Measurements from ENCODE around the gene IL18.
"Not testable (repeated sequence)": the region's sequence is repeated elsewhere in the genome, so short reads cannot be mapped to it uniquely, and the experiment has no call there.

IL18 gene

DNA sequence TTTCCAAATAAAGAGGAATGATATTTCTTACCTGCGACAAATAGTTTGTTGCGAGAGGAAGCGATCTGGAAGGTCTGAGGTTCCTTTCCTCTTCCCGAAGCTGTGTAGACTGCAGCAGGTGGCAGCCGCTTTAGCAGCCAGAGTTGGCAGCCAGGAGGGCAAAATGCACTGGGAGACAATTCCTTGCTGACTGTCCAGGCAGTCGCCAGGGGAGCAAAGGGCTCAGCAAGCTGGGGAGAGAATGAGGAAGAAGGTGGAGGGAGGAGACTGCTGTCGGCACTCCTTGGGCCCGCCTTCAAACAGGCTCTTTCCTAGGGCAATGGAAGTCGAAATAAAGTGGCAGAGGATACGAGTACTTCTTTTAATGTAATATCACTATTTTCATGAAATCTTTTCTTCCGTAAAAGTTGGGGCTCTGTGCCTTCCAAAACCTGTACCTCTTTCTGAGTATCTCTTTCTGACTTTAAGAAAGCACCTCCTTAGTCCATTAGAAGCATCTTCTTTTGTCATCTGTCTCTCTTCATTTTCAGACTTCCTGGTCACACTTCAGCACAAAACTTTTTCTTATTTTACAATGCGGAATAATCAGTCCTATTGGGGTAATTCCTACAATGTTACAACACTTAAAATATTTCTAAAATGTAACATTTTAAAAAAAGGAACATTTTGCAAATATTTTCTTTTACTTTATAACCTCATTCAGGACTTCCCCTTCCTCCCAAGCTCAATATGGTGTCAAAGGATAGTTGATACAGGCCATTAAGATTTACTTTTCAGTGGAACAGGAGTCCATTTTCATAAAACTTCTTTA lies at the start of gene IL18:
Gene IL18 (minus strand): TSS at position 220 of the 811 bp plus-strand sequence. CDS start 9,041 bp downstream, outside the sequence.
- no peak for DNase-seq

DNA sequence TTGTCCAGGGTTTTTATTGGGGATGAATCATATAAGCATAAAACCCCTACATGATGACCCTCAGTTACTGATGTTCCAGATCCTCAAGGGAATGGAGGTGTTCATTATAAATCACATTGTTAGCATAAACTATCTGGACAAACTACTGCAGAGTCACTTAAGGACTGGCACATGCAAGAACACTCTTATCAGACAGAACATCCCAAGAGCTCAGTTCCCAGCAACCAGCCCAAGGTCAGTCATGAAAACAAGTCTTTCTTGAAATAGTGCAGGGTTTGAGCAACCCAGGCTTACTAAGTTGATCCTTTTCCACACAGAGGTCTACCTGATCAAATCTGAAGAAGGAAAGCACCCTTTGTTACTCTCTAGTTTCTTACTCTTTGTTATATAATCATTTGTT lies 48.8 kb upstream of the IL18 start:
- DNase-seq, result no peak

DNA sequence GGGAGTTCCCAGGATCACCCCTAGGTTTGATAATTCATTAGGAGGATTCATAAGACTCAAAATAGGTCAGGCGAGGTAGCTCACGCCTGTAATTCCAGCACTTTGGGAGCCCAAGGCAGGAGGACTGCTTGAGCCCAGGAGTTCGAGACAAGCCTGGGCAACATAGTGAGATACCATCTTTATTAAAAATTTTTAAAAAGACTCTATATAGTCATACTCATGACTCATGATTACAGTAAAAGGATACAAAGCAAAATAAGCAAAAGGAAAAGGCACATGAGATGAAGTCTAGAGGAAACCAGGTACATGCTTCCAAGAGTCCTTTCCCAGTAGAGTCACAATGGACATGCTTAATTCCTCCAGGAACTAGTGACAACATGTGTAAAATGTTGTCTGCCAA lies 48.4 kb upstream of the IL18 start:
- no peak for DNase-seq

DNA sequence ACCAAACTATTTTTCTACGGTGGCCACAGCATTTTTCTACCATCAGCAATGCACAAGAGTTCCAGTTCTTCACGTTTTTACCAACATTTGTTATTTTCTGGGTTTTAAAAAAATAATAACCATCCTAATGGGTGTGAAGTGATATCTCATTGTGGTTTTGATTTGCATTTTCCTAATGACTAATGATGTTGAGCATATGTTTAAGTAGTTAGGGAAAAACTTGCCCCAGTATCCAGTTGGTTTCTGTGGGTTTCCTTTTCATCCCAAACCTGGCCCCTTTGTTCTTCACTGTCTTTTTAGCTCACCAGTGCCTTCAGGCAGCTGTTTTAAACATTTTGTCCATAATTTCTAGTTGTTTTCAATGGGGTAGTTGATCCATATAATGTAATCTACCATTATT lies 47.6 kb upstream of the IL18 start:
- no peak for DNase-seq

DNA sequence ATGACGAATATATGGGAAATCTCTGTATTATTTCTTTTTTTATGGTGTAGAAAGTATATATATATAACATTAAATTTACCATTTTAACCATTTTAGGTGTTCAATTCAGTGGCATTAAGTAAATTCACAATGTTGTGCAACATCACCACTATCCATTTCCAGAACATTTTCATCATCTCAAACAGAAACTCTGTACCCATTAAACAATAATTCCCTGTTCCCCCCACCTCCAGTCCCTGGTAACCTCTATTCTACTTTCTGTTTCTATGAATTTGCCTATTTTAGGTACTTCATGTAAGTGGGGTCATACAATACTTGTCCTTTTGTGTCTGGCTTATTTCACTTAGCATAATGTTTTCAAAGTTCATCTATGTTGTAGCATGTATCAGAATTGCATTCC lies 47.0 kb upstream of the IL18 start:
- no peak for DNase-seq

DNA sequence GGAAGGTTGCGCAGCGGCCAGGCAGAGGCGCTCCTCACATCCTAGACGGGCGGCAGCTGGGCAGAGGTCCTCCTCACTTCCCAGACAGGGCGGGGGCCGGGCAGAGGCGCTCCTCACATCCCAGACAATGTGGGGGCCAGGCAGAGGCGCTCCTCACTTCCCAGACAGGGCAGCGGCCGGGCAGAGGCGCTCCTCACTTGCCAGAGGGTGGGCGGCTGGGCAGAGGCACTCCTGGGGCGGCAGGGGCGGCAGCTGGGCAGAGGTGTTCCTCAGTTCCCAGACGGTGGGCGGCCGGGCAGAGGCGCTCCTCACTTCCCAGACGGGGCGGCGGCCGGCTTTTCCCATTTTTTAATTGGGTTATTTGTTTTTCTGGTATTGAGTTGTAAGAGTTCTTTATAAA lies 42.2 kb upstream of the IL18 start:
- no peak for DNase-seq

DNA sequence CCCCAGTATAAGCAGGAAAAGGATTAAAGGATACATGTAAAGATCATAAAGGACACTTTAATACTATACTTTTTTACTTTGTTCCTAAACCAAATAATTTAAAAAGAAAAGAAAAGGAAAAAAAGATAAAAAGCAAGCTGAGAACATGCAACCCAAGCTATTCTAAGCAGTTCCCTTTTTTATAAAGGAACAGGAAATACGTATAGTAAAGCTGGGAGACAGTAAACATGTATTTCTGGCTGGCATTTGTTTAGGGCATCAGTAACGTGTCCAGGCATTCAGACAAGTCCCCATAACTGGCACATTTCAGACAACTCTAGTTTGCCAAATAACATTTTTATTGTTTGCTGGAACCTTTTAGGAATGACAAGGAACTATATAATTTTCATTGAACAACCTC lies 36.4 kb upstream of the IL18 start:
- no peak for DNase-seq

DNA sequence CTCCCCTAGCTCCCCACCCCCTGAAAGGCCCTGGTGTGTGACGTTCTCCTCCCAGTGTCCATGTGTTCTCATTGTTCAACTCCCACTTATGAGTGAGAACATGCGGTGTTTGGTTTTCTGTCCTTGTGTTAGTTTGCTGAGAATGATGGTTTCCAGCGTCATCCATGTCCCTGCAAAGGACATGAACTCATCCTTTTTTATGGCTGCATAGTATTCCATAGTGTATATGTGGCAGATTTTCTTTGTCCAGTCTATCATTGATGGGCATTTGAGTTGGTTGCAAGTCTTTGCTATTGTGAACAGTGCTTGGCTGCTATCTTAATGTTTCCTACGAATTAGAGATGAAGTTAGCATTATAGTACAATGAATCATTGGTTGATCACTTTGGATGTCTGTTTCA lies 35.2 kb upstream of the IL18 start:
- DNase-seq, result not testable (repeated sequence)

DNA sequence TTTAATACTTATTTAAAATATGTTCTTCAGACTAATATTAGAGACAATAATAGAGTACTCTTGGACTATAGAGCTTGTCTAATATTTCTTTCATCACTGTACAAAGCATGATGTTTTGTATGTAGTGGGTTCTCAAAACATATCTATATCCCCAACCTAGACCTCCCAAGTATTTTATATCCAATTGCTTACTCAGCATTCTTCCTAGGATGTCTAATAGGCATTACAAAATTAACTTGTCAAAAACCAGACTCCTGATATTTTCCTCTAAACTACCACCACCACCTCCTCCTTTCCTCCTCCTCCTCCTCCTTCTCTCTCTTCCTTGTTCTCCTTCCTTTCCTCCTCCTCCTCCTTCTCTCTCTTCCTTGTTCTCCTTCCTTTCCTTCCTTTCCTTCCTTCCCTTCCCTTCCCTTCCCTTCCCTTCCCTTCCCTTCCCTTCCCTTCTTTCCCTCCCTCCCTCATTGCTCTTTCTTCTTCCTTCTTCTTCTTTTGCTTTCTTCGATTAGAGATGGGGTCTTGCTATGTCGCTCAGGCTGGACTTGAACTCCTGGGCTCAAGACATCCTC lies 32.7 kb upstream of the IL18 start:
- DNase-seq, result no peak

DNA sequence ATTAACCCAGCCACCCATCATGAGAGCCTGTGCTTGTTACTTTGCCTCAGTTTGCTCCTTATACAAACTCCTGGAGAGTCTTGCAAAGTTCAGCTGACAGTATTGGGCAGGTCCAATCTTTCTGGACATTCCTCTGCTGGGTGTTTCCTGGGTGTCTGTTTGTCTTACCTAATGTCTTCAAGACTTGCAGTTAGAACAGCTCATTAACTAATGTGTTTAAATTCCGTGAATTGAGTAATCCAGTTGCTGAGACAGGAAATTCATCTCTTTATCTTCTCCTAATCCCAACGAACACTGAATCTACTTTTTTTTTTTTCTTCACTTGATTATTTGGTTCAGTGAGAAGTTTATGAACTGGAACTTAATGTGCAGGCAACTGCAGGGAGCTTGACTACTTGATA lies 32.1 kb upstream of the IL18 start:
- DNase-seq, result no peak

DNA sequence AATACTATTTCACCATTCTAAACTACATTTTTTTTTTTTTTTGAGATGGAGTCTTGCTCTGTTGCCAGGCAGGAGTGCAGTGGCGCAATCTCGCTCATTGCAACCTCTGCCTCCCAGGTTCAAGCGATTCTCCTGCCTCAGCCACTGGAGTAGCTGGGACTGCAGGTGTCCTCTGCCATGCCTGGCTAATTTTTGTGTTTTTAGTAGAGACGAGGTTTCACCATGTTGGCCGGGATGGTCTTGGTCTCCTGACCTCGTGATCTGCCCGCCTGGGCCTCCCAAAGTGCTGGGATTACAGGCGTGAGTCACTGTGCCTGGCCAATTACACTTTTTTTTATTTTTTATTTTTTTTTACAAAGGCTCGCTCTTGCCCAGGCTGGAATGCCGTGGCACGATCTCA lies 31.2 kb upstream of the IL18 start:
- not testable (repeated sequence) for DNase-seq

DNA sequence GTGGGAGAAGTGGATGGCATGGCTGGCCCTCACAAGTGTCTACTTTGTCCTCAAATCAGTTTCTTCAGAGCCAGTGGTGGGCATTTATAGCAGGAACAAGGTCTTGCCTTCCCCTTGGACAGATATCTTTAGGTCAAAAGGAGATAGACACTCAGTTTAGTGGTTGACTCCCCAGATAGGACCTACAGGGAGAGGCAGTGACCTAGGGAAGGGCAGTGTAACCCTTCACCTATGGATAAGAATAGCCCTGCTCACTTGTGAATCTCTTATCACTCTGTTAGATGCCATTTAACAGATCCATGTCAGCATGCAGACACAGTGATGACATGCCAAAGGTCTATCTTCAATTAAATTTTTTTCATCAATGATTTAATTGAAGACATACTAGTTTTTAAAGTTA lies 22.4 kb upstream of the IL18 start:
- no peak for DNase-seq

DNA sequence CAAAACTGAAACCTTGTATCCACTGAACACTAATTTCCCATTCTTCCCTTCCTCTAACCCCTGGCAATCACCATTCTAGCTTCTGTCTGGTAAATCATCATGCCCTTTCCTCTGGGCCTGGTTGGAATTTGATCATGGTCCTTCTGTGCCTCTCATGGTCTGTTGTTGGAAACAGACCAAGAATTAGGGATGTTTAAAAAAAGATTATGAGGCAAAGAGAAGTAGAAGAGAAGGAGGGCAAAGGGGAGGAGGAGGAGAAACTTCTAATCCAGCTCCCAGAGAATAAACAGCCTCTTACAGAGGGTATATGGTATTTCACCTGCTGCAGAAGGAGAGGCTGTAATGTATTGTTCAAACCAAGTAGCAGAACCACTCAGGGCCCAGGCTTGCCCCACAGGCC lies 22.0 kb upstream of the IL18 start:
- no peak for DNase-seq

DNA sequence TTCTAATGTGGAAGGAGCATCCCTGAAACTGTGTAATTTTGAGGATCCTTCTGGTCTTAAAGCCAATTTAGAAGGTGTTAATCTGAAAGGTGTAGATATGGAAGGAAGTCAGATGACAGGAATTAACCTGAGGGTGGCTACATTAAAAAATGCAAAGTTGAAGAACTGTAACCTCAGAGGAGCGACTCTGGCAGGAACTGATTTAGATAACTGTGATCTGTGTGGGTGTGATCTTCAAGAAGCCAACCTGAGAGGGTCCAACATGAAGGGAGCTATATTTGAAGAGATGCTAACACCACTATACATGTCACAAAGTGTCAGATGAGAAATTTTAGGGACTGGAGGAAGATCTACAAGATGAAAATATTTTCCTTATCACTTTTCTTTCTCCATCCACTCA lies 19.0 kb upstream of the IL18 start:
- DNase-seq, result no peak

DNA sequence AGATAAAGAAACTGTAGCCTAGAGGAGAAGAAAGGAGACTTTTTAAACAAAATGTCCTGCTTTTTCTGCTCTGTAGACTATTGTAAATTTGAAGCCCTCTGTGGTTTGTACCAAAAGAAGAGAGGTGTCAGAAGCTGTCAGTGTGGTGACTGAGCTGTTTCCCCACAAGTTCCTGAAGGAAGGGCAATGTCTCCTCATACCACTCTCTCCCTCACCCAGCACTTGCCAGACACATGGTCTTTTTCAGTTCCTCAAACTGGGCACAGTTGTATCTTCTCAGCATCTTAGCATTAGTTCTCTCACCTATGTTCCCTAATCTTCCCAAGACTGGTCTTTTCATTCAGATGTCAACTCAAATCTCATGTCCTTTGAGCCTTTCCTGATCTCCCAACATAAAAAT lies 15.7 kb upstream of the IL18 start:
- DNase-seq, result no peak

DNA sequence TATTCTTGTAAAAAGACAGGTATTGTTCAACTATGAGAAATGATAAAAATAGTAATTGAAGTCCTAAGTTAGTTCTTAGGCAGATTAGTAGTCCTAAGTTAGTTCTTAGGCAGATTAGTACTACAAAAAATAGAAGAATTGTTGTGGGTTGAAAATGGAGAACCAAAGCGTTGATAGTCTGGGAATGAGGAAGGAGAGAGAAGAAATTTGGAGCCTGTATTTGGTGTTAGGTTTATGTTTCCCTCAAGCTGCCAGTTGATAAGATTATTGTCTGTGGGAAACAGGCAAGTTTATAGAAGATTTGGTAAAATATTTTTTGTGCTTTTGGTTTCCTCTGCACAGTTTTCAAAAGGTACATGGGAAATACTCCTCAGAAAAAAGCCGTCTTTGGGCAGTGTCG lies 15.0 kb upstream of the IL18 start:
- no peak for DNase-seq

DNA sequence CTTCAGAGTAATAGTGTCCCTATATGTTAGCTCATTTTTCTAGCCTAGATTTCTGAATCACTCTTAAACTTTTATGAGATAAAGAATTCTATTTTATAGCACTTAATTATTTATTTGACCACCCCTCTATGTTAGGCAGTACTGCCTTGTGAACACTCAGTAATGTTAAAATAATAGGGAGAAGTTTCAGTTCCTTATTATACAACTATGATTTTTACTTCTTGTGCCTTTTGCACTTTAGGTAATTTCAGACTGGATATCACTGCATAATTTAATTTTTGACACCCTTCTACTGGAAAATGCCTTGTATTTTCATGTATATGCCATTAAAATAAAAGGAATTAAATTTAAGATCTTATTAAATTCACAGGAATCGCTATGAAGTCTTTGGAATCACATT lies 14.5 kb upstream of the IL18 start:
- DNase-seq, result no peak

DNA sequence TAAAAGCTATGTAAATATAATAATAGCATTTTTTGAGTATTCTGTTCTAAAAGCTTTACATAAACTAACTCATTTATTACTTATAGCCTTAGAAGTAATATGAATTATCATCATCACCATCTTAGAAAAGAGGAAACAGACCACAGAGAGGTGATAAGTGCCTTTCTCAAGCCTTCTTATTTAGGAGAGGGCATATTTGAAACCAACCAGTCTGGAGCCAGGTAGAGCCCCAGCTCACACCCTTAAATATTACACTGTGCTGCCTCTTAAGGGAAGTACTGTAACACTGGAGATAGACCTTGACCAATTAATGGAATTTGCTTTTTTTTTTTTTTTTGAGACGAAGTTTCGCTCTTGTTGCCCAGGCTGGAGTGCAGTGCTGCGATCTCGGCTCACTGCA lies 13.7 kb upstream of the IL18 start:
- DNase-seq, result no peak

DNA sequence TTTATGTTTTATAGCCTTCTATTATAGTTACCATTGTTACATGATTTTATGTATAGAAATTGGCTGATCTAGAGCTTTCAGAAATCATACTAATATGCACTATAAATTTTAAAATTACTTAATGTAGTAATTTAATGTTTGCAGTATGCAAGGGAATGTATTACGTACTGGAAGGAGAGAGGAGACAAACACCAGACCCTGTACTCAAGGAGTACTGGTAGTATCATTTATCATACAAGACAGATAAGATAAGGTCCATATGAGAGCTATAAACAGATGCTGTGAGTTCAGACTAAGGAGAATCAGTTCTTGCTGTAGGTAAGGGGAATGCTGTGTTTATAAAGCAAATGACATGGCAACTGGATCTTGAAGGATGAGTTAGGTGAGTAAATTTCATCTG lies 12.2 kb upstream of the IL18 start:
- DNase-seq, result no peak

DNA sequence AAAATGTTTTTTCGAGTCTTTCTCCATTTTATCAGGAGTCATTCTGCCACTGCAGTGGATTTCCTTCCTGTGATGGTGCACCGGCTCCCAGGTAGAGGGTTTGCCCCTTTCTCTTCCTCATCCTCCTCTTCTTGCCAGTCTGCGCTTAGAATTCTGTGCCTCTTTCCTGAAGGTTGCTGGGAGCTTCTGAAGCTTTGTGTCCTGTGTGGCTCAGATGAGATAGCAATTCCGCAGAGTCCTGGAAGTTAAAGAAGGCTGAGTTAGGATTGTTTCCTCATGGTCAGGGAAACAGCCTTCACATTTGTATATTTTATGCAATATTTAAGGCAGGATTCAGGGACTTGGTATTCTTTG lies 11.7 kb upstream of the IL18 start:
- DNase-seq, result no peak

DNA sequence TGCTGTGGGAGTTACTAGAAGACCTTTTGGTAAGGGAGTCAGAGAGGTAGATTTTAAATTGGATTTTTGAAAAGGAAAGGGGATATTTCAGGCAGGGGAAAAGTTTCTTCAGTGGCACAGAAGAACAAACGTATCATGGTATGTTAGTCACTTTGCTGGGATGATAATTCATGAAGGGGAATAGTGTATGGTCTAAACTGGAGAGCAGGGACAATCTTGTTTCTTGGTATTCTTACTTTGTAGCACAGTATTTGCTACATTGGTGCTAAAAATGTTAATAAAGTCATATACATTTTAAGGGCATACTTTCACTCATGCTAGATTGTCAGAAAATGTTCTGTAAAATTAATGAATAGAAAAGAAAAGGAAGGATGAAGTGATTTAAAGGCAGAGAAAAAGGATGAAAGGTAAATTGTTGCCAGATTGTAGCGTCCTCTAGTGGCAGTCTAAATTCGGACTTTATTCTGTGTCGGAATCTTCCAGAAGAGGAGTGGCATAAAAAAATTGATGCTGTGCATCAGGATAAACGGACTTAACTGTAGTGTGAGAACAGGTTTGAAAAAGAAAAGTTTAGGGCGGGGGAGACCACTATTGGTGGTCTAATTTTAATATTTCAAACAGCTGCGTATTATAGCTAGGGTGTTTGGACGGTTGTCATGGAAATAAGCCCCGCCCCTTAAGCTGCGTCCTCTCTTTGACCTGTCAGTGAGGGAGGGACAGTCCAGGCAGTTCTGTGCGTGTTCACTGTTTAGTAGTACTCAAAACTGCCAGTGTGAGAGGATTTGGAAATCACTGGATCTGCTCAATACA lies 11.1 kb upstream of the IL18 start, which contains the start of gene BCO2:
Gene BCO2 (plus strand): TSS at position 724 of the 810 bp plus-strand sequence. CDS start 90 bp downstream, outside the sequence.
- DNase-seq, result no peak

DNA sequence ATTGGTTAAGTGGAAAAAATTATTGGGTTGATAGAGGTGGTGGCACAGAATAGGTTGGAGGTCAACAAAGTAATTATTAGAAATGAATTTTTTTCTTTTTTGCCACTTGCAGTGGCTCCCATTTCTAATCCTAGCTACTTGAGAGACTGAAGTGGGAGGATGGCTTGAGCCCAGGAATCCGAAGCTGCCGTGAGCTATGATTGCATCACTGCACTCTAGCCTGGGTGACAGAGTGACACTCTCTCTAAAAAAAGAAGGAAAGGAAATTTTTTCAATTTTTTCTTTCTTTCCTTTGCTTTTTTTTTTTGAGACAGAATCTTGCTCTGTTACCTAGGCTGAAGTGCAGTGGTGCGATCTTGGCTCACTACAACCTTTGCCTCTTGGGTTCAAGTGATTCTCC lies 9.3 kb upstream of the IL18 start:
- DNase-seq, result no peak

DNA sequence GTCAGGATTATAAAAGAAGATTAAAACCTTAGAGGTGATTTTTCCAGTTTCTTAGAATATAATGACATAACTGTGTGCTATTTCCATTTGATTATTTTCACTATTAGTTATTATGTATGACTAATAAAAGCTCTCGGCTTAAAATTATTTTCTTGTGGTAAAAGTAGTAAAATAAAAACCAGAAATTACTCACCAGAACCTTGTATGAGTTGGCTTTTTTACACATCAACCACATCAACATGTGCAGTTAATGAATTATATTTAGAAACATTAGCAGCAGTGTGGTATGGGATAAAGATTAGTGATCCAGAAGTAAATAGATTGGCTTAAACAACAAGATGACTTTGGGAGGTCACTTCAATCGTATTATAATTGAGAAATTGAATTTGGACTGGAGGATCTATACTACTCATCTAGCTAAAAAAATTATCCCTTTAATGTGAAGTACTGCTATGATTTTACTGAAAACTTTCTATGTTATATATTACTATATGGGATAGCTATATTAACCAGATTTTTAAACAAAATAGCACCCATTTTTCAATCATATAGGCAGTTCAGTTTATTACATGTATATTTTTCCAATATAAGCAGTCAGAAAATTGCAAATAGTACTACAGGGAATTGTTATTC lies 8.6 kb upstream of the IL18 start:
- no peak for DNase-seq

DNA sequence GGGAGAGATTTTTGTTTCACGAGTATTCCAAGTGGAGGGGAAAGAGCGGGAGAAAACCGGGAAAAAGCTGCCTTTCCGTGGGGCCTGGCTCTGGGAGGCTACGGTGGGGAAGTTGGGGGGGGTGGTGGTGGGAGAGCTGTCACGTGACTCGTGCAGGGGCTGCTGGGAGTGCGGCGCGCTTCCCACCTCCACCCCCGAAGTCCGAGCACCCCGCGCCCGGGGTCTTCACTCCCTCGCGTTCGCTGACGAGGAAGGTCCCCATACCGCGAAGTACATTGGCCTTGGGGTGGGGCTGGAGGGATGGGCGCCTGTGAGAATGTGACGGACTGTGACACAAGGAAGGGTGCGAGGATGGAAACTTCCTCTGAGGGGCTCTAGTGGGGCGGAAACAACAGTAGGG lies 3.3 kb upstream of the IL18 start, which contains the start of gene TEX12:
Gene TEX12 (plus strand): TSS at position 228 of the 400 bp plus-strand sequence. CDS start 1,897 bp downstream, outside the sequence.
- DNase-seq, result no peak

All from T1000 (cell line).